Heart left ventricle (tissue), 16 donors: ENCODE results near the gene SCFD2. TPM values are rescaled to one million over a fixed set of nuclear protein-coding genes. Genes with fewer than 3 reads are reported as not detected.

Experiments used
- ATAC-seq, 4 donors: fragments of 200-7000 bp; cut with Tn5 transposase; one replicate each; pipeline ENCODE4 v1.9.1; 2020 to 2022; ENCODE audit warnings: moderate library complexity in 4 of 4, mild to moderate bottlenecking in 3 of 4, moderate number of reproducible peaks in 1 of 4
- DNase-seq, 5 donors: peaks; one replicate each; pipeline ENCODE4 v3.0.0-alpha.2; 2020
- H3K27ac ChIP-seq, 12 donors: fragments of 200-600 bp; sonication (generic) in 4 of 12; one replicate each; pipeline versions ENCODE4 v1.5.0 to v1.8.0; 2016 to 2022; ENCODE audit warnings: mild to moderate bottlenecking in 2 of 12
- H3K27me3 ChIP-seq, 9 donors: fragments of 200-600 bp; sonication (generic) in 2 of 9; one replicate each; pipeline versions ENCODE4 v1.5.1 to v1.8.0; 2016 to 2022; ENCODE audit warnings: mild to moderate bottlenecking in 3 of 9
- H3K36me3 ChIP-seq, 9 donors: fragments of 200-600 bp; sonication (generic) in 2 of 9; one replicate each; pipeline versions ENCODE4 v1.5.0 to v1.8.0; 2018 to 2022; ENCODE audit warnings: mild to moderate bottlenecking in 2 of 9
- H3K4me1 ChIP-seq, 12 donors: fragments of 200-600 bp; sonication (generic) in 4 of 12; one replicate each; pipeline versions ENCODE4 v1.5.0 to v1.8.0; 2016 to 2022; ENCODE audit warnings: mild to moderate bottlenecking in 3 of 12
- H3K4me3 ChIP-seq, 12 donors: fragments of 200-600 bp; sonication (generic) in 4 of 12; one replicate each; pipeline versions ENCODE4 v1.5.0 to v1.8.0; 2017 to 2022; ENCODE audit warnings: mild to moderate bottlenecking in 9 of 12, moderate library complexity in 4 of 12
- H3K9me3 ChIP-seq, 12 donors: fragments of 200-600 bp; sonication (generic) in 4 of 12; one replicate each; pipeline versions ENCODE4 v1.5.0 to v1.8.0; 2016 to 2022; ENCODE audit warnings: mild to moderate bottlenecking in 1 of 12
- POLR2A ChIP-seq, 2 donors: fragments of 450-650 bp; IDR thresholded peaks; one replicate each; pipeline ENCODE4 v1.6.1; 2017; ENCODE audit warnings: antibody characterized with exemption in 2 of 2, mild to moderate bottlenecking in 2 of 2, moderate library complexity in 2 of 2
- WGBS, 4 donors: extraction: QIAGEN DNeasy Blood & Tissue Kit in 2 of 4; methylation state at CpG; one replicate each; pipeline versions ENCODE4 v1.1.5 to v1.1.7; 2013 to 2018; 5-methylcytosine and 5-hydroxymethylcytosine counted together
- intact Hi-C, 10 donors: fragments of 100-400 bp; cut with DNase I; formaldehyde crosslinking; loops; one replicate each; pipeline versions ENCODE4 v1.11.1 to v1.14.2; 2022
- polyA plus RNA-seq, 2 donors: library from polyadenylated mRNA; stranded (reverse); fragments of 200-250 nt; gene quantifications; one replicate each; pipeline ENCODE4 v1.2.3, GENCODE V29; 2013
- total RNA-seq, 9 donors: library from RNA; depleted of rRNA in 2 of 9; stranded (reverse); fragments of >200 nt in 2 of 9; fragmentation: NEBNext Ultra II Directional in 3 of 9; extraction: Animal tissue kit (Norgen Biotek cat#: 25700) in 3 of 9; gene quantifications; one replicate each; pipeline versions ENCODE4 v1.1.0 to v1.2.4, GENCODE V29; 2016 to 2023
- TF ChIP-seq, protein P1 (sequence below), 12 donors: fragments of 200-600 bp; sonication (generic) in 4 of 12; IDR thresholded peaks; one replicate each; pipeline versions ENCODE4 v1.5.0 to v1.8.0; 2018 to 2022; ENCODE audit warnings: antibody characterized with exemption in 12 of 12, mild to moderate bottlenecking in 5 of 12
- donor health status: ischemic (EF 13 %, LVEDD 7.1; RV severe dilation, severe dysfunction).
- donor health status: healthy with polysubstance abuse.
- donor health status: DM: no; HTN: yes; CAD: no.
- donor health status: DM: no; HTN: no; CAD: no.
- donor health status: ischemic (EF 25% LVEDD 6.9; RV normal size, moderate dysfunction).
- donor health status: ischemic (EF 25% LVEDD 5.7; RV mildly dilated, moderate dysfunction).
- donor health status: healthy.
- donor health status: DM: yes; HTN: yes; CAD: no.
- donor health status: ischemic (EF 35%, LVEDD 5.7; RV mildly dilated, moderate dysfunction).
- donor health status: nonischemic (EF 11% LVEDD 7.7; RV severe dilation, severe dysfunction).
- donor health status: DM: yes; HTN: yes; CAD: no.
- donor health status: PGD.
- donor health status: ischemic (EF 29% LVEDD 5.4; RV normal size, mild dysfunction).
- donor health status: nonischemic (EF 23%, LVEDD 6.1; RV moderate dilation, normal function).

Gene SCFD2
- total and polyA plus RNA-seq, 11 donors: 3.7 to 14.0 (median 9.8) TPM

- Histone ChIP-seq H3K4me1 (no peaks in the 10 kb centered on the region), H3K36me3 (no peaks in the 10 kb centered on the region), H3K27ac (no peak overlapping the region), H3K4me3 (no peak overlapping the region), H3K9me3 (peaks cover 0 to 9% (median 0%) of the 10 kb centered on the region in 12 donors), H3K27me3 (no peaks in the 10 kb centered on the region)
- ATAC-seq: no peak
- DNase-seq: no peak
- WGBS, 4 donors: 96 to 98% (median 97%) methylated on average over 3 of the region's 3 CpGs
- TF ChIP-seq, protein P1, sequence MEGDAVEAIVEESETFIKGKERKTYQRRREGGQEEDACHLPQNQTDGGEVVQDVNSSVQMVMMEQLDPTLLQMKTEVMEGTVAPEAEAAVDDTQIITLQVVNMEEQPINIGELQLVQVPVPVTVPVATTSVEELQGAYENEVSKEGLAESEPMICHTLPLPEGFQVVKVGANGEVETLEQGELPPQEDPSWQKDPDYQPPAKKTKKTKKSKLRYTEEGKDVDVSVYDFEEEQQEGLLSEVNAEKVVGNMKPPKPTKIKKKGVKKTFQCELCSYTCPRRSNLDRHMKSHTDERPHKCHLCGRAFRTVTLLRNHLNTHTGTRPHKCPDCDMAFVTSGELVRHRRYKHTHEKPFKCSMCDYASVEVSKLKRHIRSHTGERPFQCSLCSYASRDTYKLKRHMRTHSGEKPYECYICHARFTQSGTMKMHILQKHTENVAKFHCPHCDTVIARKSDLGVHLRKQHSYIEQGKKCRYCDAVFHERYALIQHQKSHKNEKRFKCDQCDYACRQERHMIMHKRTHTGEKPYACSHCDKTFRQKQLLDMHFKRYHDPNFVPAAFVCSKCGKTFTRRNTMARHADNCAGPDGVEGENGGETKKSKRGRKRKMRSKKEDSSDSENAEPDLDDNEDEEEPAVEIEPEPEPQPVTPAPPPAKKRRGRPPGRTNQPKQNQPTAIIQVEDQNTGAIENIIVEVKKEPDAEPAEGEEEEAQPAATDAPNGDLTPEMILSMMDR (IDR thresholded peaks at IDR 0.05): no peak
- TF ChIP-seq POLR2A (IDR thresholded peaks at IDR 0.05): no peak
- intact Hi-C loops: no loop called here
These were observed 194.1 kb downstream of the SCFD2 start for GRCh38 chr4:53171797-53172196.

- ATAC-seq: no peak
- no peaks in the 10 kb centered on the region for H3K4me1 ChIP-seq
- no peak for DNase-seq
- intact Hi-C loops: no loop called here
- H3K9me3 ChIP-seq: peaks cover 0 to 9% (median 0%) of the 10 kb centered on the region in 12 donors
- H3K4me3 ChIP-seq: no peak overlapping the region
- H3K27me3 ChIP-seq: no peaks in the 10 kb centered on the region
- H3K36me3 ChIP-seq: no peaks in the 10 kb centered on the region
- WGBS, 4 donors: 87 to 90% (median 89%) methylated on average over 5 of the region's 5 CpGs
- H3K27ac ChIP-seq: no peak overlapping the region
- TF ChIP-seq, protein P1 (IDR thresholded peaks at IDR 0.05): no peak
- no peak for TF ChIP-seq POLR2A (IDR thresholded peaks at IDR 0.05)
These were observed 195.9 kb downstream of the SCFD2 start for GRCh38 chr4:53169695-53170617.

DNA sequence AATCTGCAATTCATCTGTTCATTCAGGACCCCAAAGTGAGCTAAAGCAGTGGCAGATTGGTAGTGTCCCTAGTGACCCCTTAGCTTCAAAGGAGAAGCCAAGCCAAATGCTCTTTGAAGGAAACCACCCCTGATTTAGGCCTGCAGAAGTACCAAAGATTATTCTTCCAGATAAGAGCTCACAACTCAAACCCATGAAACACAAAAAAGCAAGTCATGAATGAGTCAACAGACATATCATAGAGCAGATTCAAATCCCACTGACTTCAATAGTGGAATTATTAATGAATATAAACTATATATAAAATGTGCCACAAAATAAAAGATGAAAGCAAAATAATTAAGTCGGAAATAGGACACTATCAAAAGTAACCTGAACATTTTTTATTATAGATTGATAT lies 197.6 kb downstream of the SCFD2 start:
- Histone ChIP-seq H3K36me3 (no peaks in the 10 kb centered on the region), H3K27ac (no peak overlapping the region), H3K4me1 (peaks cover 0 to under 1% (median 0%) of the 10 kb centered on the region in 12 donors), H3K4me3 (no peak overlapping the region), H3K9me3 (peaks cover 0 to 4% (median 0%) of the 10 kb centered on the region in 12 donors), H3K27me3 (no peaks in the 10 kb centered on the region)
- intact Hi-C loops: no loop called here
- ATAC-seq (no peak), DNase-seq (no peak)
- WGBS, 4 donors: 94 to 99% (median 97%) methylated on average over 1 of the region's 1 CpG
- no peak for TF ChIP-seq POLR2A (IDR thresholded peaks at IDR 0.05)
- TF ChIP-seq, protein P1 (IDR thresholded peaks at IDR 0.05): no peak

GRCh38 chr4:53162969-53163368 lies 202.9 kb downstream of the SCFD2 start:
- no peak for TF ChIP-seq POLR2A (IDR thresholded peaks at IDR 0.05)
- TF ChIP-seq, protein P1 (IDR thresholded peaks at IDR 0.05): no peak
- DNase-seq: no peak
- no peaks in the 10 kb centered on the region for H3K27me3 ChIP-seq
- no peaks in the 10 kb centered on the region for H3K9me3 ChIP-seq
- no peaks in the 10 kb centered on the region for H3K36me3 ChIP-seq
- no peak for ATAC-seq
- WGBS, 4 donors: 63 to 78% (median 68%) methylated on average over 2 of the region's 2 CpGs
- intact Hi-C loops: no loop called here
- H3K4me1 ChIP-seq: peaks cover 0 to 21% (median 0%) of the 10 kb centered on the region in 12 donors
- H3K4me3 ChIP-seq: no peak overlapping the region
- H3K27ac ChIP-seq: no peak overlapping the region
